Kidney epithelial cell (primary cell): ENCODE measurements around the gene CDC5L. TPM values are rescaled to one million over a fixed set of nuclear protein-coding genes. Genes with fewer than 3 reads are reported as not detected.

Experiments used
- DNase-seq: peaks from one replicate; pipeline ENCODE4 v3.0.0-alpha.2; 2010; ENCODE audit warnings: low read depth
- H3K27me3 ChIP-seq: 2 replicates; pipeline ENCODE4 v1.6.0; 2011; ENCODE audit warnings: low read length; ENCODE audit not compliant: control insufficient read depth, insufficient read depth
- H3K36me3 ChIP-seq: 2 replicates; pipeline ENCODE4 v1.5.1; 2011; ENCODE audit warnings: low read length; ENCODE audit not compliant: control insufficient read depth, insufficient read depth
- H3K4me3 ChIP-seq: 2 replicates; pipeline ENCODE4 v1.5.1; 2011; ENCODE audit warnings: low read depth, mild to moderate bottlenecking, control low read depth, low read length
- total RNA-seq: library from RNA; depleted of rRNA; stranded (reverse); fragments of >200 nt; gene quantifications from 2 replicates; pipeline ENCODE4 v1.2.3, GENCODE V29; 2015
- TF ChIP-seq, protein P1 (sequence below): IDR thresholded peaks from 2 replicates; pipeline ENCODE4 v1.5.1; 2011; ENCODE audit warnings: mild to moderate bottlenecking, moderate library complexity, low read length, control low read depth, inconsistent platforms; ENCODE audit not compliant: insufficient read depth, poor library complexity, severe bottlenecking

CDC5L gene
- total RNA-seq, 1 donor from 2014 or later: 24.9 TPM

DNA sequence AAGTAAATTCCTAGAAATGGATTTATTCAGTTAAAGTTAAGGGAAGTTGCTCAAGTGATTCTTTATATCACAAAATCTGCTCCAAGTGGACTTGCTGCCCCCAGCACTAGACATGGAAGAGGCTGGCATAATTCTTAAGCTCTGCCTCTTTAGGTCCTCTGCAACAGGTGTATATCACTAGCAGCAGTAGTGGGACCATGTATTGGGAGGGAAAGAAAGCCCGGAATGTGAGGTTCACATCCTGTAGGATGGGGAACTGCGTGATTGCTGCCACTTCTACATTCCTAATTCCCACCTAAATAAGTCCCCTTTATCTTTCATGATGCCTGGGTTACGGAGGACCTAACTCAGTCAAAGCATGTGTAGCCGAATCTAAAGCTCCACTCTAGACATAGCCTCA is 31.9 kb upstream of the CDC5L start:
- TF ChIP-seq, protein P1, sequence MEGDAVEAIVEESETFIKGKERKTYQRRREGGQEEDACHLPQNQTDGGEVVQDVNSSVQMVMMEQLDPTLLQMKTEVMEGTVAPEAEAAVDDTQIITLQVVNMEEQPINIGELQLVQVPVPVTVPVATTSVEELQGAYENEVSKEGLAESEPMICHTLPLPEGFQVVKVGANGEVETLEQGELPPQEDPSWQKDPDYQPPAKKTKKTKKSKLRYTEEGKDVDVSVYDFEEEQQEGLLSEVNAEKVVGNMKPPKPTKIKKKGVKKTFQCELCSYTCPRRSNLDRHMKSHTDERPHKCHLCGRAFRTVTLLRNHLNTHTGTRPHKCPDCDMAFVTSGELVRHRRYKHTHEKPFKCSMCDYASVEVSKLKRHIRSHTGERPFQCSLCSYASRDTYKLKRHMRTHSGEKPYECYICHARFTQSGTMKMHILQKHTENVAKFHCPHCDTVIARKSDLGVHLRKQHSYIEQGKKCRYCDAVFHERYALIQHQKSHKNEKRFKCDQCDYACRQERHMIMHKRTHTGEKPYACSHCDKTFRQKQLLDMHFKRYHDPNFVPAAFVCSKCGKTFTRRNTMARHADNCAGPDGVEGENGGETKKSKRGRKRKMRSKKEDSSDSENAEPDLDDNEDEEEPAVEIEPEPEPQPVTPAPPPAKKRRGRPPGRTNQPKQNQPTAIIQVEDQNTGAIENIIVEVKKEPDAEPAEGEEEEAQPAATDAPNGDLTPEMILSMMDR: no peak

DNA sequence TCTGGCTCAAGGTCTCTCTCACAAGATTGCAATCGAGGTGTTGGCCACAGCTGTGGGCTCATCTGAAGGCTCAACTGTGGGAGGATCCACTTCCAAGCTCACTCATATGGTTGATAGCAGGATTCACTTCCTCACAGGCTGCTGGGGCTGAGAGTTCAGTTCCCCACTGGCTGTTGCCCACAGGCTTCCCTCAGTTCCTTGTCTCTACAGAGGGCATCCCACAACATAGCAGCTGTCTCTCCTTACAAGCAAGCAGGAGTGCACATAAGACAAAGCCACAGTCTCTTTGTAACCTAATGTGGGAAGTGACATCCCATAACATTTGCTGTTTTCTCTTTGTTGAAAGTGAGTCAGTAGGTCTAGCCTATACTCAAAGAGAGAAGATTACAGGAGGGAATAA is 31.0 kb upstream of the CDC5L start:
- no peaks in the 10 kb centered on the region for H3K36me3 ChIP-seq
- no peak overlapping the region for H3K4me3 ChIP-seq
- no peak for DNase-seq
- TF ChIP-seq, protein P1: no peak
- H3K27me3 ChIP-seq: peaks cover 6% of the 10 kb centered on the region

More for the DNA sequence above, 31.9 kb upstream of the CDC5L start:
- Histone ChIP-seq H3K36me3 (no peaks in the 10 kb centered on the region), H3K4me3 (no peak overlapping the region), H3K27me3 (peaks cover 6% of the 10 kb centered on the region)
- no peak for DNase-seq

DNA sequence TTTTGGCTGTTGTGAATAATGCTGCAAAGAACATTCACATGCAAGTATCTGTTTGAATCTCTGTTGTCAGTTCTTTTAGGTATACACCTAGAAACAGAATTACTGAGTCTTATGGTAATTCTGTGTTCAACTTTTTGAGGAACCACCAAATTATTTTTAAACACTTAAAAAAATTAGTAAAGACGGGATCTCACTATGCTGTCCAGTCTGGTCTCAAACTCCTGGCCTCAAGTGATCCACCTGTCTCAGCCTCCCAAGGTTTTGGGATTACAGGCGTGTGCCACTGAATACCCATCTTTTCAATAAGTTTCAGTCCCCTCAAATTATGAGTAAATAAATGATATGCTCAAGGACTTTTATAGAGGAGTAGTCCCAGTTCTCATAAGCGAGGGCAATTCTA is 27.5 kb upstream of the CDC5L start:
- DNase-seq: no peak
- peaks cover 6% of the 10 kb centered on the region for H3K27me3 ChIP-seq
- no peak overlapping the region for H3K4me3 ChIP-seq
- no peaks in the 10 kb centered on the region for H3K36me3 ChIP-seq
- TF ChIP-seq, protein P1: no peak

DNA sequence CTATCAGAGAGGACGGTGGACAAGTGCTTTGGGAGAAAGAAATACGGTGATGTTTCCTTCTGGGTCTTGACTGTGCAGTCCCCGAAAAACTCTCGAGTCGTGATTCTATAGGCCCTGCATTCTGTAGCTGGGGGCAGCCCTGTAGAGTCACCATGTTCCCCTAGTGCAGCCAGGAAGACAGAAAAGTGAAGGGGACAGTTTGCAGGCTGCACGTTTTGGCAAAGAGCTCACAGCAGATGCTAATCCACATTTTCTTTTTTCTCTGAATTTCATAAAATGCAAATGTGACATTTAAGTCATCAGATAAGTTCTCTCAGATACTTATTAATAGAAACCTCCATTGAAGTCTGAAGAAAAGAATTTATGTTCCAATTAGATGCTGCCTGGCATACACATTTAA is 25.6 kb upstream of the CDC5L start:
- H3K4me3 ChIP-seq: no peak overlapping the region
- no peaks in the 10 kb centered on the region for H3K36me3 ChIP-seq
- TF ChIP-seq, protein P1: no peak
- no peaks in the 10 kb centered on the region for H3K27me3 ChIP-seq
- DNase-seq: no peak

DNA sequence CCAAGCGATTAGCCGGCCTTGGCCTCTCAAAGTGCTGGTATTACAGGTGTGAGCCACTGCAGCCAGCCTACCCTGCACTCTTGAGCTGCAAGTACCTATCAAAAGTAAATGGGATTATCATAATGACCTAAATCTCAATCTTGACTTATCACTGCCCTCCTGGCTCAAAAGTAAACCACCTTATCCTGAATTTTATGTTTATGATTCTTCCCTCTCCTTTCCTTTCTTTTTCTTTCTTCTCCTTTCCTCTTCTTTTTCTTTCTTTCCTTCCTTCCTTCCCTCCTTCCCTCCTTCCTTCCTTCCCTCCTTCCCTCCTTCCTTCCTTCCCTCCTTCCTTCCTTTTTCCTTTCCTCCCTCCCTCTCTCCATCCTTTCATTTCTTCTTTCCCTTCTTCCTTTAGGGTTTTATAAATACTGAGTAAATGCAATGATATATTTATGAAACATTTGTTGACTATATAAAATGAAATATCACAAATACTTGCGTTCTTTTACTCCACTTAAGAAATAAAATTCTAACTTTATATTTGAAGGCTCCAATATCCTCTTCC is 24.1 kb upstream of the CDC5L start:
- Histone ChIP-seq H3K4me3 (no peak overlapping the region), H3K27me3 (no peaks in the 10 kb centered on the region), H3K36me3 (no peaks in the 10 kb centered on the region)
- TF ChIP-seq, protein P1: no peak
- no peak for DNase-seq

DNA sequence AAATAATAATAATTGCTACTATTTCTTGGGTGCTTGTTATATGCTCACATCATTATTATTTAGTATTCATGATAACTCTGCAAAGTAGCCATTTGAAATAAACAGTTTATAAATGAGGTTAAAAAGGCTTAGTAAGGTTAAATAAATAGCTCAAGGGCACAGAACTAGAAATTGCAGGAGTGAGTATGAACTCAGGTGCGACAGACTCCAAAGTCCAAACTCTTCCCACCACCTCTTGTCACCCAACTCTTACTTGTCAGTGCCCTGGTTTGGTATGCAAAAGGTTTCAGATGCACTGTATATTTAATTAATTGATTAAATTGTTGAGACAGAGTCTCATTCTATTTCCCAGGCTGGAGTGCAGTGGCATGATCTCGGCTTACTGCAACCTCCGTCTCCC is 20.7 kb upstream of the CDC5L start:
- no peak for DNase-seq
- H3K36me3 ChIP-seq: no peaks in the 10 kb centered on the region
- TF ChIP-seq, protein P1: no peak
- no peaks in the 10 kb centered on the region for H3K27me3 ChIP-seq
- no peak overlapping the region for H3K4me3 ChIP-seq
